ENCODE data around the gene ATXN3. TPM values are rescaled to one million over a fixed set of nuclear protein-coding genes. Genes with fewer than 3 reads are reported as not detected.

ATXN3 gene
- total RNA-seq, 4 donors from 2014 or later: 47.5 to 166 (median 121) TPM

DNA sequence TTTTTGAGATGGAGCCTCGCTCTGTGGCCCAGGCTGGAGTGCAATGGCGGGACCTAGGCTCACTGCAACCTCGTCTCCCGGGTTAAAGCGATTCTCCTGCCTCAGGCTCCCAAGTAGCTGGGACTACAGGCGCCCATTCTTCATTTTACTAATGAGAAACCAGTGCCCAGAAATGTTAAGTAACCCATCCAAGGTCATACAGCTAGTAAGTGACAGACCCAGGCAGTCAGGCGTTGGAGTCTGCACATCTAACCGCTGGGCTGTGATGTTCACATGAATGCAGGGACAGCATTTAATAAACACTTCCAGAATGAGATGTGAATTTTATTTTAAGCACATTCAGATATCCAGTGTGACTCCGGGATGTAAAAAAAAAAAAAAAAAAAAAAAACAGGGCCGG lies 65.2 kb downstream of the ATXN3 start:
- peak overlapping the region in 1 of 2 donors; percentile 84 for H3K27ac ChIP-seq
- H3K4me3 ChIP-seq: peak overlapping the region in 1 of 2 donors; percentile 52
- intact Hi-C loops (cut with DNase I; ENCODE audit: low total_unique reads): no loop called here
- DNase-seq: no peak
- no peaks in the 10 kb centered on the region for H3K9me3 ChIP-seq
- H3K36me3 ChIP-seq: no peaks in the 10 kb centered on the region
- TF ChIP-seq, protein P1, sequence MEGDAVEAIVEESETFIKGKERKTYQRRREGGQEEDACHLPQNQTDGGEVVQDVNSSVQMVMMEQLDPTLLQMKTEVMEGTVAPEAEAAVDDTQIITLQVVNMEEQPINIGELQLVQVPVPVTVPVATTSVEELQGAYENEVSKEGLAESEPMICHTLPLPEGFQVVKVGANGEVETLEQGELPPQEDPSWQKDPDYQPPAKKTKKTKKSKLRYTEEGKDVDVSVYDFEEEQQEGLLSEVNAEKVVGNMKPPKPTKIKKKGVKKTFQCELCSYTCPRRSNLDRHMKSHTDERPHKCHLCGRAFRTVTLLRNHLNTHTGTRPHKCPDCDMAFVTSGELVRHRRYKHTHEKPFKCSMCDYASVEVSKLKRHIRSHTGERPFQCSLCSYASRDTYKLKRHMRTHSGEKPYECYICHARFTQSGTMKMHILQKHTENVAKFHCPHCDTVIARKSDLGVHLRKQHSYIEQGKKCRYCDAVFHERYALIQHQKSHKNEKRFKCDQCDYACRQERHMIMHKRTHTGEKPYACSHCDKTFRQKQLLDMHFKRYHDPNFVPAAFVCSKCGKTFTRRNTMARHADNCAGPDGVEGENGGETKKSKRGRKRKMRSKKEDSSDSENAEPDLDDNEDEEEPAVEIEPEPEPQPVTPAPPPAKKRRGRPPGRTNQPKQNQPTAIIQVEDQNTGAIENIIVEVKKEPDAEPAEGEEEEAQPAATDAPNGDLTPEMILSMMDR (IDR thresholded peaks at IDR 0.05): no peak
- H3K27me3 ChIP-seq: no peaks in the 10 kb centered on the region
- H3K4me1 ChIP-seq: peaks cover 0 to 3% of the 10 kb centered on the region in 2 donors

DNA sequence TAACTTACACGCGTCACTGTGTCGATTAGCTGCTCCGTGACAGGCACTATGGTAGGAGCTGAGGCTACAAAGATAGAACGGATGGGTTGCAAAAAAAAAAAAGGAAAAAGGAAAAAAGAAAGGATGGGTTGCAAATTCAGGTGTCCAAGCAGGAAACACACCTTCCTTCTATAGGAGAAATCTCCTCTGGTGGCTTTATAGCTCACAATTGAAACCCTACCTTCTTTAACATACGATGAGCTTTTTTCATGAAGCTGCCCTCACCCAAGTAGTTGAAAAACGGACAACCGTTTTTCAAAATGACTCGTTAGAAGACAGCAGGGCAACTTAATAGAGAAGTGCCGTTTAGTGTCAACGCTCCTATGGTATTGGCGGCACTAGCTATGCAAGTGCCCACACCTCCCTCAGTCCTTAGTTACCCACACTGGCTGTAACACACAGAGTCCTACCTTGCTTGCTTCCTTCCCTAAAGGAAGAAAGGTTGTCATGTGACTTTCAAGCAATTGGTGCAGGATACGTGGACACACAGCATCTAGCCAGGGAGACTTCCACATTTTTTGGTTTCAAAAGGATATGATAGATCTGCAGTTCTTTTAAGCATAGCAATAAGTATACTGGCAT lies 65.8 kb downstream of the ATXN3 start:
- no peaks in the 10 kb centered on the region for H3K9me3 ChIP-seq
- H3K4me1 ChIP-seq: peaks cover 0 to 3% of the 10 kb centered on the region in 2 donors
- DNase-seq: no peak
- H3K27ac ChIP-seq: peak overlapping the region; percentile 84 to 94
- no peaks in the 10 kb centered on the region for H3K36me3 ChIP-seq
- H3K27me3 ChIP-seq: no peaks in the 10 kb centered on the region
- TF ChIP-seq, protein P1 (IDR thresholded peaks at IDR 0.05): no peak
- TF ChIP-seq POLR2A (IDR thresholded peaks at IDR 0.05): no peak
- intact Hi-C loops (cut with DNase I; ENCODE audit: low total_unique reads): no loop called here
- H3K4me3 ChIP-seq: peak overlapping the region; percentile 52 to 75

DNA sequence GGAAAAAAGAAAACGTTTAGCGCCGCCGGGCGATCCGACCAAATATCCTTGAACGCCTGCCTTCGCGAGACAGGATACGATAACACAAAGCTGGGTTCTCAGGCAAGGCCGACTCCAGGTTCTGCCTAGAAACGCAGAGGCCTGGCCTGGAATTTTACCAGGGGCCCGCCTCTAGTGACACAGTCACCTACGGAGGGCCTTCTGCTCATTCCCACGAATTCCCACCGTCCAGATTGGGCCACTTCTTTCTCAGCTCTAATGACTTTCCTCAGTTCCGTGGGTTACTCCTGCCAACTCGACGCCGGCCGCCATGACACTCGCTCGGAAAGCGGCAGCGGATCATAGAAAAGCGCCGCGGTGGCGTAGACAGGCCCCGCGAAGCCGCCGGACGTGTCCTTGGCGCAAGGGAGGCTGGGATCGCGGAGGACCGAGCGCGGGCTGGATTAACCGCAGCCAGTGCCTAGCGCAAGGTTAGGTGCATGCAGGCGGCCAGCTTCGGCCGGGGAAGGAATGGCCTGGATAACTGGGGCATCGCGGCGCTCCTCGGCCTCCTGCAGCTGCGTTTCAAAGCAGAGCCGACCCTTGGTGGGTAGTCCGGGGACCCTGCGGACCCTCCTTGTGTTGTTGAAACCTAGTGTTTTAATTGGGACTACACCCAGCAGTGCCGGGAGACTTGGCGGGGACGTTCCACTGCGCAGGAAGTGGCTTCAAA lies 66.5 kb downstream of the ATXN3 start, which contains the start of gene TRIP11:
Gene TRIP11 (minus strand): TSS at position 341 of the 712 bp plus-strand sequence. CDS start 374 bp downstream, outside the sequence.
- H3K27me3 ChIP-seq: no peaks in the 10 kb centered on the region
- H3K36me3 ChIP-seq: no peaks in the 10 kb centered on the region
- TF ChIP-seq, protein P1 (IDR thresholded peaks at IDR 0.05): peak in 3 of 4 experiments; percentile 8 to 33 (median 16)
- TF ChIP-seq POLR2A (IDR thresholded peaks at IDR 0.05): peak; percentile 46 to 51
- H3K9me3 ChIP-seq: no peaks in the 10 kb centered on the region
- DNase-seq: peak; percentile 86 to 93
- peaks cover 0 to 3% of the 10 kb centered on the region in 2 donors for H3K4me1 ChIP-seq
- intact Hi-C loops (cut with DNase I; ENCODE audit: low total_unique reads): no loop called here
- peak within 1 kb of the TSS; percentile 52 to 75 for H3K4me3 ChIP-seq
- H3K27ac ChIP-seq: peak within 1 kb of the TSS; percentile 84 to 94

DNA sequence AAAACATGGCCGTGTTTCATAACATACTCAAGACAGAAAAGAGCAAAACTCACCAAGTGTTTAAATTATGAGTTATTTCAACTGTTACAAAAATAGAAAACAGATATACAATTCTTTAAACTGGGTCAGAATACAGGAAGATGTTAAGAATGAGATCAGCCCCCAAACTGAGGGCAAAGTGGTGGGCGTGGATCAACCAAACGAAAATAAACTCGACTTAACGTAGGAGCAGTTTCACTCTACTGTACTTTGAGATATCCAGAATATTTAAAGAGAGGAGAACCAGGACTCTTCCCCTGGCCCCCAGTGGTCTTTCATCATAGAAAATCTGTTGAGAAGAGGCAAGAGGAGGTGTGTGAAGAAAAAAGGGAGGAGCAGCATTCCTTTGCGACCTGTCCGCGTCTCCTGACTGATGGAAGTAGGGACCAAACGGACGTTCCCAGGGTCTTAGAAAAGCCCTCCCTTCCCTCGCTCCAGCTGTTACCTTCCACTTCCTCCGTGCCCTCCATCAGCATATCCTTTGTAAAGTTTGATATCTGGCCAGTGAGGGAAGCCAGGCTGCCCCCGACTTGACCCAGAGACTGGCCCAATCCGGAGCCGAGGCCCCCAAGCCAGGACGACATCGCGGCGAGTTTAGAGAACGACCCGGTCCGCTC lies 67.2 kb downstream of the ATXN3 start:
- TF ChIP-seq, protein P1 (IDR thresholded peaks at IDR 0.05): no peak
- H3K27me3 ChIP-seq: no peaks in the 10 kb centered on the region
- H3K4me1 ChIP-seq: peaks cover 0 to 3% of the 10 kb centered on the region in 2 donors

More for the DNA sequence above, 67.2 kb downstream of the ATXN3 start:
- H3K27ac ChIP-seq: peak overlapping the region; percentile 84 to 94
- no peak for DNase-seq
- H3K36me3 ChIP-seq: no peaks in the 10 kb centered on the region
- H3K9me3 ChIP-seq: no peaks in the 10 kb centered on the region
- peak overlapping the region; percentile 52 to 75 for H3K4me3 ChIP-seq
- intact Hi-C loops (cut with DNase I; ENCODE audit: low total_unique reads): no loop called here
